ENCODE results near the gene EGFLAM. TPM values are rescaled to one million over a fixed set of nuclear protein-coding genes. Genes with fewer than 3 reads are reported as not detected.

EGFLAM gene
- polyA plus RNA-seq (not detected in 2 replicates), polyA minus RNA-seq (not detected in 2 replicates)

GRCh38 chr5:38258319-38259061 is at the start of gene EGFLAM:
Gene EGFLAM (plus strand): TSS chr5:38258559. CDS start chr5:38258755, 196 bp downstream.
- H3F3A ChIP-seq (ENCODE audit: insufficient read depth, low read length, poor library complexity, severe bottlenecking): no peaks in the 10 kb centered on the region
- H3K4me3 ChIP-seq (ENCODE audit: low read length): peak within 1 kb of the TSS; percentile 79
- no peak within 1 kb of the TSS for H3K27ac ChIP-seq (ENCODE audit: low read length)
- H3K9me3 ChIP-seq (ENCODE audit: low read length): no peaks in the 10 kb centered on the region
- no peak for TF ChIP-seq REST (IDR thresholded peaks at IDR 0.05; ENCODE audit: borderline replicate concordance)
- peak; percentile 23 for TF ChIP-seq CTCF (IDR thresholded peaks at IDR 0.05; ENCODE audit: poor library complexity, severe bottlenecking)
- H3K36me3 ChIP-seq (ENCODE audit: insufficient read depth, low read length): no peaks in the 10 kb centered on the region
- no peaks in the 10 kb centered on the region for H3K9me2 ChIP-seq (ENCODE audit: insufficient read depth, low read length)
- no peak within 1 kb of the TSS for H2AFZ ChIP-seq (ENCODE audit: low read depth, low read length)
- no peaks in the 10 kb centered on the region for H4K20me1 ChIP-seq (ENCODE audit: insufficient read depth)
- peak within 1 kb of the TSS; percentile 66 for H3K4me2 ChIP-seq (ENCODE audit: low read length)
- peak within 1 kb of the TSS; percentile 30 for H3K9ac ChIP-seq (ENCODE audit: low read length)
- H3K27me3 ChIP-seq (ENCODE audit: insufficient read depth, low read depth, low read length): peaks cover 64% of the 10 kb centered on the region
- H3K79me2 ChIP-seq (replicated peaks; ENCODE audit: insufficient read depth, low read length): no peaks in the 10 kb centered on the region

GRCh38 chr5:38208782-38209378 is 49.5 kb upstream of the EGFLAM start:
- Histone ChIP-seq H3F3A (ENCODE audit: insufficient read depth, low read length, poor library complexity, severe bottlenecking) (no peaks in the 10 kb centered on the region), H3K4me3 (ENCODE audit: low read length) (no peak overlapping the region), H3K36me3 (ENCODE audit: insufficient read depth, low read length) (no peaks in the 10 kb centered on the region), H2AFZ (ENCODE audit: low read depth, low read length) (no peak overlapping the region), H3K27ac (ENCODE audit: low read length) (no peak overlapping the region), H3K9ac (ENCODE audit: low read length) (no peak overlapping the region), H4K20me1 (ENCODE audit: insufficient read depth) (no peaks in the 10 kb centered on the region), H3K9me2 (ENCODE audit: insufficient read depth, low read length) (no peaks in the 10 kb centered on the region), H3K4me2 (ENCODE audit: low read length) (no peak overlapping the region), H3K27me3 (ENCODE audit: insufficient read depth, low read depth, low read length) (no peaks in the 10 kb centered on the region), H3K9me3 (ENCODE audit: low read length) (no peaks in the 10 kb centered on the region), H3K79me2 (replicated peaks; ENCODE audit: insufficient read depth, low read length) (no peaks in the 10 kb centered on the region)
- TF ChIP-seq CTCF (IDR thresholded peaks at IDR 0.05; ENCODE audit: poor library complexity, severe bottlenecking): peak; percentile 82
- TF ChIP-seq RAD21 (conservative IDR thresholded peaks at IDR 0.05): peak; percentile 85
- TF ChIP-seq POLR2AphosphoS5 (IDR thresholded peaks at IDR 0.05): no peak
- TF ChIP-seq MXI1 (conservative IDR thresholded peaks at IDR 0.05; ENCODE audit: poor library complexity, severe bottlenecking): no peak
- TF ChIP-seq SMC3 (conservative IDR thresholded peaks at IDR 0.05; ENCODE audit: poor library complexity): peak; percentile 83

All from neural cell (in vitro differentiated cells).